ENCODE measurements around the gene NHP2.
"Not testable (repeated sequence)": the region's sequence is repeated elsewhere in the genome, so short reads cannot be mapped to it uniquely, and the experiment has no call there.

NHP2 gene

GRCh38 chr5:178131446-178131996 is 22.2 kb downstream of the NHP2 start:
- no peak for DNase-seq (ENCODE audit: low read depth in 1 of 2, low spot score in 1 of 2)

GRCh38 chr5:178130576-178131445 is 22.9 kb downstream of the NHP2 start, which contains the start of gene RMND5B:
Gene RMND5B, plus strand, starts transcription at chr5:178131014. Its CDS starts 7,106 bp downstream, at chr5:178138120.
- DNase-seq (ENCODE audit: low read depth in 1 of 2, low spot score in 1 of 2), result peak; percentile 58 to 77

DNA sequence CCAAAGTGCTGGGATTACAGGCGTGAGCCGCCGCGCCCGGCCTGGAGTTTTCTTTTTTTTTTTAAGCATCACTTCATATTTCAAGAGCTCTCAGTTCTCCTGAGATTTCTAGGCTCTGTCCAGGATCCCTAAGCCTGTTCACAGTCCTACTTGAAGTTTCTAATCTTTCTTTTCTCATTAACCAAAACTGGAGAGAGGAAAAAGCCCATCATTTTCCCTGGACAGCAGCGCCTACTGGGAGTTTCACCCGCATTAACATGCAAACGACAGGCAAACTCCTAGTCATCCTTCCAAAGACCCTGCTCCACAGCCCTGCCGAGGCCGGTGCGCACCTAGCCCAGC is 23.5 kb downstream of the NHP2 start:
- DNase-seq (ENCODE audit: low read depth in 1 of 2, low spot score in 1 of 2), result not testable (repeated sequence)

DNA sequence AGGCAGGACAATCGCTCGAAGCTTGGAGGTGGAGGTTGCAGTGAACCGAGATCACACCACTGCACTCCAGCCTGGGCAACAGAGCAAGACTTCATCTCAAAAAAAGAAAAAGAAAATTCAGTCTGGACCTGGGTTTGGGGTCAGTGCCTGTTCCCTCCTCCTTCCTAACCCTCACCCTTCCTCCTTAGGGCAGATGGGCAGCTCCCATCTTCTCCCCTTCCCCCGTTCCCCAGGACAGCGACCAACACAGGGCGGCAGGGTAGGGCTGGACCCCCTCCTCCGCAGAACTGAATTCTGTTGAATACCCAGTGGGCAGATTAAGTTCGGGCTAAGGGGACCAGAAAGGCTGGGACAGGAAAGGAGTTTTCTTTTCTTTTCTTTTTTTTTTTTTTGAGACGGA is 24.4 kb downstream of the NHP2 start:
- DNase-seq (ENCODE audit: low read depth in 1 of 2, low spot score in 1 of 2), result no peak

- DNase-seq (ENCODE audit: low read depth in 1 of 2, low spot score in 1 of 2), result not testable (repeated sequence)
These were observed 26.2 kb downstream of the NHP2 start for GRCh38 chr5:178127300-178128009.

- no peak for DNase-seq (ENCODE audit: low read depth in 1 of 2, low spot score in 1 of 2)
These were observed 27.1 kb downstream of the NHP2 start for GRCh38 chr5:178126556-178126955.

DNA sequence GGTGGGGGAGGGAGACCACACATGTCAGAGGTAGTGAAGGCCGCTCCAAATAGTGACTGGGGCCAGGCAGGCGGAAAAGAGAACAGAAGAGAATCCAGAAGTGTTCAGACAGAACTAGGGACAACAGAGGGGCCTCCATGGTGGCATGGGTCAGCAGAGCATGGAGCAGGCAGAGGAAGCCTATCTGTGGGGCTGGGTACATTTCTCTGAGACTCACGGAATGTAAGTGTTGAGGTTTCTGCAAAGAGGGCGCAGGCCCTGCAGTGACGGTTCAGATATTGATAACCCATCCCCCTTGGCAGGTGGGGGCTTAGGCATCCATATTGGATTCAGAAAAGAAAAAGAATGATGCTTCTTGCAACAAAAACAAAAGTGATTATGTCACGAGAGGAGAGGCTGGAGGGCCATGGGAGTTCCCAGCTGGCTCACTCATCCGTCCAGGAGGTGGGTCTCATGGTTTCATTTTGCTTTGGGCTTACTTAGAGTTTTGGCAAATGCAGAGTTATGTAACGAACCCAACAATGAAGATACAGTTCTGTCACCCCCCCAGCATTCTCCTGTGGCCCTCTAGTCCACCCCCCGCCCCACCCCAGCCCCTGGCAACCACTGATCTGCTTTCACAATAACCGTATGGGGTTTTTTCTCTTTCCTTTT is 28.3 kb downstream of the NHP2 start:
- DNase-seq (ENCODE audit: low read depth in 1 of 2, low spot score in 1 of 2), result no peak

- DNase-seq (ENCODE audit: low read depth in 1 of 2, low spot score in 1 of 2), result no peak
These were observed 29.4 kb downstream of the NHP2 start for GRCh38 chr5:178123966-178124925.

DNA sequence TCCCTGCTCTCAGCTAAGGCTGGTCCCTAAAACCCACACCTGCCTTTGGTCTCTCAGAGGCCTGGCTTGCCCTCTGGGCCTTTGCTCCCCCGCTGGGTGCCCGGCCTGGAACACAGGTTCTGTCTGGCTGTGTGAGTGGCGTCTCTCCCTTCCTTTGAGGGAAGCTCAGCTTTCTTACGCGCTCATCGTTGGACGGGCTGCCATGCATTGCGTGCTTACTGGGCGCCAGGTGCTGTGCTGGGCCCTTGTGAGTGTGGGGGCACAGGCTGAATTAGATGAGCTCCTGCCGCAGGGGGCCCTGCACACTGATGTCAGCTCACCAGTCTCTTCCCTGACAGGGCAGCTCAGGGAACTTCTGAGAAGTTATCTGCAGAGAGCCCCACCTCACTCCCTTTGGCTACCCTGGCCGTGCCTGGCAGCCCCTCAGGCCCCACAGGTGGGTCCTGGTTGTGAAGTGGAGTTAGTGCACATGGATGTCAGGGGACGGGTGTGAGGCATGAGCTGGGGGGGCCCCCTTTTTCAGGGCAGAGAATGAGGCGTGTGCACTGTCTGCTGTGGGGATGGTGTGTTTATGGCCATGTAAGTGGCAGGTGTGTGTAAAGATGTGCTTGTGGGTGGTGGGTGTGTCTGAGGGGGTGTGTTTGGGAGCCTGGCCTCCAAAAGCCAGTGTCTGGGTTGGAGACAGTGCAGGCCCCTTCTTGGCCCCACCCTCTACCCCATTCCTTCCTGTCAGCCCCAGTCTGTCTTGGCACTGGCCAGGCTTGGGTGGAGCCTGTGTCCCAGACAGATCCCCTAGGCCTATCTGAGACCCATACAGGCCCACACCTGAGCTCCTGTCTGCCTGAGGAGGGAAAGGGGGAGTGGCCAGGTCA is 30.4 kb downstream of the NHP2 start:
- DNase-seq (ENCODE audit: low read depth in 1 of 2, low spot score in 1 of 2), result no peak

DNA sequence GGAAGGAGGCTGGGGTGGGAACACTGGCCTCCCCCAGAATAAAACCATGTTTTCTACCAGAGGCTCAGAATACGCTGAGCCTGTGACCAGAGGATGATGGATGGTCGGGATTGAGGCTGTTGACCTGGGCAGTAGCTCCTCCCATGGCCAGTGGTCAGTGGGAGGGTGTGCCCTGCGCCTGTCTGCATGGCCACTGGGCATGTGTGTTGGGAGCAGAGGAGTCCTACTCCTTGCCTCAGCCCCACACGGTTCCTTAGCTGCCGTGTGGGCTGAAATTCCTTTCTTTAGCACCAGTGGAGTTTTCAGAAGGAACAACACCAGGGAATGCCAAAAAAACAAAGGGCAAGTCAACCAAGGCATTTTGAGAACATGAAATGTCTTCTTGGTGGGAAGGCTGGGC is 31.3 kb downstream of the NHP2 start:
- no peak for DNase-seq (ENCODE audit: low read depth in 1 of 2, low spot score in 1 of 2)

DNA sequence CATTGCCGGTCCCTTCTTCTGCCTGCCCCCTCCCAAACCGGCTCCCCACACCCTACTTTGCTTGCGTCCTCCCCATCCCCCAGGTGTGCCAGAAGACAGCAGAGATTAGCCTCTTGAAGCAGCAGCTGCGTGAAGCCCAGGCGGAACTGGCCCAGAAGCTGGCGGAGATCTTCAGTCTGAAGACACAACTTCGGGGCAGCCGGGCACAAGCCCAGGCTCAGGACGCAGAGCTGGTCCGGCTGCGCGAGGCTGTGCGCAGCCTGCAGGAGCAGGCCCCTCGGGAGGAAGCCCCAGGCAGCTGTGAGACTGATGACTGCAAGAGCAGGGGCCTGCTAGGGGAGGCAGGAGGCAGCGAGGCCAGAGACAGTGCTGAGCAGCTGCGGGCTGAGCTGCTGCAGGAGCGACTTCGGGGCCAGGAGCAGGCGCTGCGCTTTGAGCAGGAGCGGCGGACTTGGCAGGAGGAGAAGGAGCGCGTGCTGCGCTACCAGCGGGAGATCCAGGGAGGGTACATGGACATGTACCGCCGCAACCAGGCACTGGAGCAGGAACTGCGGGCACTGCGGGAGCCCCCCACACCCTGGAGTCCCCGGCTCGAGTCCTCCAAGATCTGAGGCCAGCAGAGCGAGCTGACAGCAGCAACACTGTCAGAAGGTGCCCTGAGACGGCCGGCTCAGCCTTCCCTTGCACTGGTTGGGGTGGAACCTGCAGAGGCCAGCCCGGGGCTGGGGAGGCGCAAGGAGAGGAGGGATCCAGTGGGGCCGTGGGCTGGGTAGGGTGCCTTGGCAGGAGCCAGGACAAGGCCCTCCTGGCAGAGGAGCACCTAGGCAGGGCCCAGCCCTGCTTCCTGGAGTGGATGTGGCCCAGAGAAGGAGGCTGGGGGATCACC is 32.1 kb downstream of the NHP2 start:
- no peak for DNase-seq (ENCODE audit: low read depth in 1 of 2, low spot score in 1 of 2)

- DNase-seq (ENCODE audit: low read depth in 1 of 2, low spot score in 1 of 2), result peak; percentile 61 to 76
These were observed 32.9 kb downstream of the NHP2 start for GRCh38 chr5:178120607-178121357.

GRCh38 chr5:178119915-178120606 is 33.6 kb downstream of the NHP2 start:
- no peak for DNase-seq (ENCODE audit: low read depth in 1 of 2, low spot score in 1 of 2)

- no peak for DNase-seq (ENCODE audit: low read depth in 1 of 2, low spot score in 1 of 2)
These were observed 35.6 kb downstream of the NHP2 start for GRCh38 chr5:178117923-178118701.

DNA sequence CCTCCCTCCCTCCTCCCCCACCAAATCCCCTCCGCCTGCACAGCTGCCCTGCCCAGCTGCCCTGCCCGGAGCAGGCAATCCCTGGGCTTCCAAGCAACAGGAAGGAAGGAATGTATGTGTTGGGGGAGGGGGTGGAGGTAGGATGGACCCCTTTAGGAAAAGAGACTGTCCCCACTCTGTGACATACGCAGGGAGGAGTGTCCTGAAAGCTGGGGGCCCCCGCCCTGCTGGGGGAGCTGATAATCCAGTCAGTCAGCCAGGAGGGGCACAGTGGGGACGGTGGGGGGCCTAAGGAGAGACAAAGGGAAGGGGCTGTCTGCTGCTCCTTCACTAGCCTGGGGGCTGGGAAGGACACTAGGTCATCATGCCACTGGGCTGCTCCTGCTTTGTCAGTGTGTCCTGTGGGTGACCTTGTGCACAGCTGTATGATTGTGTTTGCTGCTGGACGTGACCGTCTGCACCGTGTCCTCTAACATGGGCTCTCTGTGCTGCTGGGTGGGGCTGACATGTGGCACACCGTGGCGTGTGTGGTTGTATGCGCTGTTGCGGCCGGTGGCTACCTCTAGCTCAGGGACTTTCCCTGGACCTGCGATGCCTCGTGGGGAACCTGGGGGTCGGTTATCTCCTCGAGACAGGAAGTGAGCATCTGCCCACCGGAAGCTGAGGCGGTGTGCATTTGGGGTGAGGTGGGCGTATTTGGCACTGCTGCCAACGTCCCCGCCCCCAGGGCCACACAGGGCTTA is 37.4 kb downstream of the NHP2 start:
- DNase-seq (ENCODE audit: low read depth in 1 of 2, low spot score in 1 of 2), result peak in 1 of 2 donors; percentile 48

DNA sequence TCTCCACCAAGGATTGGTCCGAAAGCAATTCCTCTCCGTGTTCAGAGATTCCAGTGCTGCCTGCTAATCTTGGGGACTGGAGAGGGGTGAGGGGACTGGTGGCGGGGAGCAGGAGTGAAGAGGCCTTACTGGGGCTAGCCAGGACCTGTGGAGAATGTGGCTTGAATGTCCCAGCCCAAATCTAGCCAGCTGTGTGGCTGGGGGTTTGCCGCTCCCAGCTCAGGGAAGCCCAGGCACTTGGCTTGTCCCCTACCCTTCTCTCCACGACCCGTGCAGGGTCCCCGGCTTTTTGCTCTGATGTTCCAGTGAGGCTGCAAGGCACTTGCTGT is 37.9 kb downstream of the NHP2 start:
- DNase-seq (ENCODE audit: low read depth in 1 of 2, low spot score in 1 of 2), result no peak

Measured in activated T-helper 1 cell treated with anti-CD3 and anti-CD28 coated beads, Interleukin-2, amount 50 U/mL, for 16 hours (primary cell).